ENCODE data around the gene ELF3.

- TF ChIP-seq TAF1 (IDR thresholded peaks at IDR 0.05; ENCODE audit: low read depth, low read length) (no peak), POLR2A (IDR thresholded peaks at IDR 0.05; ENCODE audit: low read depth, low read length) (no peak), POLR2AphosphoS5 (IDR thresholded peaks at IDR 0.05; ENCODE audit: low read depth, low read length) (no peak), POU2F2 (IDR thresholded peaks at IDR 0.05; ENCODE audit: low read depth, low read length) (peak; percentile 92; the same call in 1 of the 2 replicates), PAX5 (IDR thresholded peaks at IDR 0.05; ENCODE audit: insufficient read depth, low read length, severe bottlenecking) (no peak)
Observed at GRCh38 chr1:202010180-202011015, at the start of gene ELF3.

Data from GM12891 (cell line).